Activated T-cell treated with anti-CD3 and anti-CD28 coated beads, Interleukin-2, amount 50 U/mL, for 24 hours (primary cell): ENCODE results near the gene RALA.
A peak's percentile ranks its signal among the peaks of the same experiment; 100 is the strongest.

Experiments used
- DNase-seq: peaks from one replicate; pipeline ENCODE4 v3.0.0-alpha.2; 2020
- H3K27ac Mint-ChIP-seq: 2 replicates; pipeline ENCODE4 v1.8.0; 2020; ENCODE audit warnings: mild to moderate bottlenecking, mixed read lengths
- H3K27me3 Mint-ChIP-seq: 2 replicates; pipeline ENCODE4 v1.8.0; 2020; ENCODE audit warnings: mixed read lengths
- H3K36me3 Mint-ChIP-seq: 2 replicates; pipeline ENCODE4 v1.8.0; 2020; ENCODE audit warnings: low read depth, mixed read lengths
- H3K4me1 Mint-ChIP-seq: 2 replicates; pipeline ENCODE4 v1.8.0; 2020; ENCODE audit warnings: low read depth, mixed read lengths
- H3K4me3 Mint-ChIP-seq: 2 replicates; pipeline ENCODE4 v1.8.0; 2020; ENCODE audit warnings: mild to moderate bottlenecking, moderate library complexity, mixed read lengths
- H3K9me3 Mint-ChIP-seq: 2 replicates; pipeline ENCODE4 v1.8.0; 2020; ENCODE audit warnings: mixed read lengths

Gene RALA

GRCh38 chr7:39621784-39622411 lies 1.5 kb upstream of the RALA start:
- DNase-seq, result no peak
- H3K4me1 Mint-ChIP-seq, result peaks cover 41% of the 10 kb centered on the region
- no peaks in the 10 kb centered on the region for H3K27me3 Mint-ChIP-seq
- H3K36me3 Mint-ChIP-seq, result peaks cover 19% of the 10 kb centered on the region
- peak overlapping the region; percentile 96 for H3K4me3 Mint-ChIP-seq
- peak overlapping the region; percentile 96 for H3K27ac Mint-ChIP-seq
- no peaks in the 10 kb centered on the region for H3K9me3 Mint-ChIP-seq

- H3K36me3 Mint-ChIP-seq, result peaks cover 19% of the 10 kb centered on the region
- H3K9me3 Mint-ChIP-seq, result no peaks in the 10 kb centered on the region
- no peak for DNase-seq
- peak overlapping the region; percentile 96 for H3K4me3 Mint-ChIP-seq
- no peaks in the 10 kb centered on the region for H3K27me3 Mint-ChIP-seq
- peaks cover 49% of the 10 kb centered on the region for H3K4me1 Mint-ChIP-seq
- peak overlapping the region; percentile 96 for H3K27ac Mint-ChIP-seq
Observed at GRCh38 chr7:39622609-39623008, 763 bp upstream of the RALA start.

DNA sequence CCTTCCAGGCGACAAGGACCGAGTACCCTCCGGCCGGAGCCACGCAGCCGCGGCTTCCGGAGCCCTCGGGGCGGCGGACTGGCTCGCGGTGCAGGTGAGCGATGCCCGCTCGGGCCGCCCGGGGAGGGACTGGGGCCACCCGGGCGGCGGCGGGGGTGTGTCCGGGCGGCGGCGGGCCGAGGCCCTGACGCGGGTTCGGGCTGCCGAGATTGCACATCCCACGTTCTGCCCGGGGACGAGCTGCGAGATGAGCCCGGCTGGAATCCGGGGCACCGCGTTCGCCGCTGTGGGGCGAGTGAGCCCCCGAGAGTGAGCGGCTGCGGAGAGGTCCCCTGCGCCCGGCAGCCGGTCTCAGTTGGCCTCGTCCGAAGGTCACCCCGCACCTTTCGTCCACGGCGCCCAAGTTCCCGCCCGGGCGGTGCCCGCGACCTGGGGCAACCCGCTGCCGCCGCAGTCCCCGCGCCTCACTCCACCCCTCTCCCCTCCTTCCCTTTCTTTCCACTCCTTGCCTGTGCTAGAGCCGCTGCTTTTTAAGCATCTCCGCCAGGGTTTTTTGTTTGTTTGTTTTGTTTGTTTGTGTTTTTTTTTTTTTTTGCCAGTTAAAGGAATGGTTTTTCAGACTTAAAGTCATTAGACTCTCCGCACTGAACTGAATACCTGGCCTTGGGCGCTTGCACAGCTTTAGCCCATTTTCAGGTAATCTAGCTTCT lies 515 bp downstream of the RALA start:
- Mint-ChIP-seq H3K9me3 (no peaks in the 10 kb centered on the region), H3K36me3 (peaks cover 24% of the 10 kb centered on the region), H3K27ac (peak overlapping the region; percentile 96), H3K4me3 (peak overlapping the region; percentile 96), H3K27me3 (no peaks in the 10 kb centered on the region), H3K4me1 (peaks cover 56% of the 10 kb centered on the region)
- DNase-seq, result no peak

DNA sequence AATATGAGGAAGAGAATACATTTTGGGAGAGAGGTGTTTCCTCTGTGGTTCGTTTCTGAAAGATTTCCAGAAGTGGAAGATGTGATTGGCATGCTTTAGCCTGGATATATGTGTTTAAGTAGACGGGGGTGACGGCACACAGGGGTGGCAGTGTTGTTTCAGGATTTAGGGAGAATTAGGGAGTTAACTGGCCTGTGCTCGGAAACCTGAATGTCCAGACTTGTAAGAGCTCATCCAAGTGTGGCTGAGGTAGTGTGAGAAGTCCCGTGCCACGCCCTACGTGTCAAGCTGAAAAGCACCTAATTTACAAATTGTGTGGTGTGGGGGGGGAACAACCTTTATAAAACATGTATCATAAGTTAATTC lies 1.1 kb downstream of the RALA start:
- DNase-seq, result no peak
- H3K27ac Mint-ChIP-seq, result peak overlapping the region; percentile 96
- peak overlapping the region; percentile 96 for H3K4me3 Mint-ChIP-seq
- peaks cover 58% of the 10 kb centered on the region for H3K4me1 Mint-ChIP-seq
- no peaks in the 10 kb centered on the region for H3K27me3 Mint-ChIP-seq
- H3K9me3 Mint-ChIP-seq, result no peaks in the 10 kb centered on the region
- H3K36me3 Mint-ChIP-seq, result peaks cover 28% of the 10 kb centered on the region

- peak overlapping the region; percentile 96 for H3K27ac Mint-ChIP-seq
- no peak for DNase-seq
- no peaks in the 10 kb centered on the region for H3K27me3 Mint-ChIP-seq
- peak overlapping the region; percentile 96 for H3K4me3 Mint-ChIP-seq
- H3K4me1 Mint-ChIP-seq, result peaks cover 61% of the 10 kb centered on the region
- peaks cover 33% of the 10 kb centered on the region for H3K36me3 Mint-ChIP-seq
- no peaks in the 10 kb centered on the region for H3K9me3 Mint-ChIP-seq
Observed at GRCh38 chr7:39624935-39625694, 1.7 kb downstream of the RALA start.

DNA sequence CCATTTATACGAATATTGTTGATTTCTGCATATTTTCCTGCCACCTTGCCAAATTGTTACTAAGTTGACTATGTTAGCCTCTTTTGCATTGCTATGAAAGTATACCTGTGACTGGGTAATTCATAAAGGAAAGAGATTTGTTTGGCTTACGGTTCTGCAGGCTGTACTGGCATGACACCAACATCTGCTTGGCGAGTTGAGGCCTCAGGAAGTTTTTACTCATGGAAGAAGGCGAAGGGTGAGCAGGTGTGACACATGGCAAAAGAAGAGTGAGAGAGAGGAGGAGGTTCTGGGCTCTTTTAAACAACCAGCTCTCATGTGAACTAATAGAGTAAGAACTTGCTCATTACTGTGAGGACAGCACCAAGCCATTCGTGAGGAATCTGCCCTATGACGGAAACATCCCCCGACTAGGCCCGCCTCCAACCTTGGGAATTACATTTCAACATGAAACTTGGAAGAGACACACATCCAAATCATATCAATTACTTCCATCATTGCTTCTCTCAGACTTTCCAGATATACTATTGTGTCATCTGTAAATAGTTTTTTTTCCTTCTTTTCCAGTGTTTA lies 8.4 kb downstream of the RALA start:
- Mint-ChIP-seq H3K4me1 (peaks cover 80% of the 10 kb centered on the region), H3K27me3 (no peaks in the 10 kb centered on the region)
- no peak for DNase-seq

GRCh38 chr7:39633563-39634477 lies 10.4 kb downstream of the RALA start:
- H3K27ac Mint-ChIP-seq, result peak overlapping the region; percentile 88
- peak overlapping the region; percentile 15 for H3K4me3 Mint-ChIP-seq
- H3K4me1 Mint-ChIP-seq, result peaks cover 84% of the 10 kb centered on the region
- no peaks in the 10 kb centered on the region for H3K27me3 Mint-ChIP-seq
- peaks cover 83% of the 10 kb centered on the region for H3K36me3 Mint-ChIP-seq
- no peak for DNase-seq
- peaks cover 2% of the 10 kb centered on the region for H3K9me3 Mint-ChIP-seq

More for the DNA sequence above, 8.4 kb downstream of the RALA start:
- no peak overlapping the region for H3K4me3 Mint-ChIP-seq
- H3K27ac Mint-ChIP-seq, result peak overlapping the region; percentile 63
- peaks cover 74% of the 10 kb centered on the region for H3K36me3 Mint-ChIP-seq
- peaks cover 2% of the 10 kb centered on the region for H3K9me3 Mint-ChIP-seq

DNA sequence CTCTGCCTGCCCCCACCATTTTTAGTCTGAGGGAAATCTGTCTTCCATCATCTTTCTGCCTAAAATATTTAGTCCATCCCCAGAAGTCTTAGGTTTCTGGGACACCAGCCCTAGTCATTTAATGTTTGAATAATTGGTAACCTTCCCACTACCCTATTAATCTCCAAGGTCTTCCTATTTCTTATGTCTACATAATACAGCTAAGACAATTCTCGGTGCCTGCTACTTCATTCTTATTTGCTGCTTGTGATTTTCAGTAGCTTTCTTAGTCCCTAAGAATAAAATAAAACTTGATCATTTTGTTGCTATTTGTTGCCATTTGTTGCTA lies 11.1 kb downstream of the RALA start:
- DNase-seq, result no peak
- H3K4me3 Mint-ChIP-seq, result no peak overlapping the region
- peaks cover 82% of the 10 kb centered on the region for H3K36me3 Mint-ChIP-seq
- peaks cover 2% of the 10 kb centered on the region for H3K9me3 Mint-ChIP-seq
- H3K4me1 Mint-ChIP-seq, result peaks cover 87% of the 10 kb centered on the region
- H3K27me3 Mint-ChIP-seq, result no peaks in the 10 kb centered on the region
- H3K27ac Mint-ChIP-seq, result peak overlapping the region; percentile 88

- H3K36me3 Mint-ChIP-seq, result peaks cover 64% of the 10 kb centered on the region
- peaks cover 93% of the 10 kb centered on the region for H3K4me1 Mint-ChIP-seq
- H3K9me3 Mint-ChIP-seq, result no peaks in the 10 kb centered on the region
- H3K27me3 Mint-ChIP-seq, result no peaks in the 10 kb centered on the region
- H3K27ac Mint-ChIP-seq, result no peak overlapping the region
- H3K4me3 Mint-ChIP-seq, result no peak overlapping the region
- no peak for DNase-seq
Observed at GRCh38 chr7:39637400-39637799, 14.0 kb downstream of the RALA start.

DNA sequence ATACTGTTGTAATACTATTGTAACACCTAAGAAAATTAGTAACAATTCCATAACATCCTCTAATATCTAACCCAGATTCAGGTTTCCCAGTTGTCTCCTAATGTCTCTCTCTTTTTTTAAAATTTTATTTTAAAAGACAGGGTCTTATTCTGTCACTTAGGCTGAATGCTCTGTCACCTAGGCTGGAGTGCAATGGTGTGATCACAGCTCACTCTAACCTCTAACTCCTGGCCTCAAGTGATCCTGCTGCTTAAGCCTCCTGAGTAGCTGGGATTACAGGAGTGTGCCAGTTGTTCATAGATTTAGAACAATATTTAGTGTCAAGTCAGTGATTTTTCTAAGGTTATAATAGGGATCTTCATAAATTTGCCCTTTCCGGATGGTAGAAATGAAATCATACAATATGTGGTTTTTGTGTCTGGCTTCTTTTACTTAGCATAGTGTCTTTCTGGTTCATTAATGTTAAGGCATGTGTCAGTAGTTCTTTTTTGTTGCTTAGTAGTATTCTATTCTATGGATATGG lies 14.7 kb downstream of the RALA start:
- H3K9me3 Mint-ChIP-seq, result no peaks in the 10 kb centered on the region
- DNase-seq, result no peak

DNA sequence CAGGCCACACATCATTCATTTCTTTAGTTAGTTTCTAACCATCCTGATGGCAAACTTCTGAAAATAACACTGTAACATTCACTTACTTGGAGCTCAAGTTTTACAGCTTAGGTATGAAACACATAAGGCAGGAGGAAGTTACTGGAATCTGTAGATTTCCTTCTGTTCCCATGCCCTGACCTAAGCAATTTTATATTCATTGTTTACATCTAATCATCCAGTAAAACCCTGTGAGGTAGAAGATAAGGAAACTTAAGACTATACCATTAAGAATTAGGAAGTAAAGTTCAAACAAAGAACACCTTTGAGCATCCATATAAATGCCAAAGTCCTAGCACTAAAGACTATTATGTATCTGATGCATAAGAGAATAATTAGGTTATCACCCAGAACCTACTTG lies 19.5 kb downstream of the RALA start:
- Mint-ChIP-seq H3K36me3 (peaks cover 38% of the 10 kb centered on the region), H3K27ac (no peak overlapping the region), H3K27me3 (no peaks in the 10 kb centered on the region), H3K4me1 (peaks cover 79% of the 10 kb centered on the region), H3K9me3 (no peaks in the 10 kb centered on the region), H3K4me3 (no peak overlapping the region)
- no peak for DNase-seq

More for the DNA sequence above, 14.7 kb downstream of the RALA start:
- H3K4me3 Mint-ChIP-seq, result no peak overlapping the region
- H3K36me3 Mint-ChIP-seq, result peaks cover 61% of the 10 kb centered on the region
- H3K27ac Mint-ChIP-seq, result no peak overlapping the region
- H3K4me1 Mint-ChIP-seq, result peaks cover 93% of the 10 kb centered on the region
- H3K27me3 Mint-ChIP-seq, result no peaks in the 10 kb centered on the region

DNA sequence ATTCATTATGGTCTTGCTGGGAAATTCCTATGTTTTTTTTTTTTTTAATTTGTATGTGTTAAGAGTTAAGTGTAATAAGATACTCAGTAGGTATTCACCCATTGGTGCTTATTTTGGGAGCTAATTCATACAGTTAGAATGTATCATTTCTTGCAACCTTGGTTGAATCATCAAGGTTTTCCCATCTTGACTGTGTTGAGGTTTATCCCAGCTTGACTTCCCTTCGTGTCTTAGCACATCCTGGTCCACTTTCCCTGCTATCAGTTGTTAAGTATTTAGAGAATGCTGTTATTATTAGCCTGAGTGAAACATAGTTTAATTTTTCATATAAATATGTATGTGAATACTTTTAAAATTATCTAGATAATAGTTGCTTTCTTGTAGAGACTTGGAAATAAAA lies 20.8 kb downstream of the RALA start:
- H3K9me3 Mint-ChIP-seq, result no peaks in the 10 kb centered on the region
- no peak overlapping the region for H3K4me3 Mint-ChIP-seq
- peaks cover 79% of the 10 kb centered on the region for H3K4me1 Mint-ChIP-seq
- no peak overlapping the region for H3K27ac Mint-ChIP-seq
- H3K27me3 Mint-ChIP-seq, result no peaks in the 10 kb centered on the region
- DNase-seq, result no peak
- peaks cover 41% of the 10 kb centered on the region for H3K36me3 Mint-ChIP-seq

GRCh38 chr7:39645482-39646407 lies 22.4 kb downstream of the RALA start:
- Mint-ChIP-seq H3K27ac (no peak overlapping the region), H3K9me3 (no peaks in the 10 kb centered on the region)

More at GRCh38 chr7:39645482-39646407, 22.4 kb downstream of the RALA start:
- peaks cover 42% of the 10 kb centered on the region for H3K36me3 Mint-ChIP-seq
- DNase-seq, result no peak
- H3K4me3 Mint-ChIP-seq, result no peak overlapping the region
- H3K27me3 Mint-ChIP-seq, result no peaks in the 10 kb centered on the region
- peaks cover 75% of the 10 kb centered on the region for H3K4me1 Mint-ChIP-seq
